ENCODE measurements around the gene LUZP4. TPM values are rescaled to one million over a fixed set of nuclear protein-coding genes. Genes with fewer than 3 reads are reported as not detected.

Gene LUZP4
- total and polyA plus RNA-seq, 2 experiments from 2014 or later = not detected

DNA sequence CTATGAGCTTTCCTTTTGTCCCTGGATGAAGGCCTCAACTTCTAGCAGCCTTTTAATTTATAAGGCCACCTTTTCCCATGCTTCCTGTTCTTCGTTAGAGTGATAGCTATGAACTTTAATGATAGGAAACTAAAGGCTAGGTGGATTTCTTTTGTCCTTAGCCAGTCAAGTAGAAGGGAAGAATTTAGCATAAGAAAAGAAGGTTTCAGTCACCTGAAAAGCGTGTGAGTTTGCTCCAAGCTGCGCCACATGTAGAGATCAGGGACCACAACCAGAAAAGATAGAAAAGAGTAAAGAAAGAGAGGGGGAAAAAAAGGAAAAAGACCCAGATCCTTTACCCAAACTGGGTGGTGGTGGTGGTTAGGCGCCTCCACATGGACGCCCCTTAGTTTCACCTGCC, 28.6 kb downstream of the LUZP4 start:
- no peak overlapping the region for H2AFZ ChIP-seq
- ATAC-seq (peak; percentile 84), DNase-seq (ENCODE audit: low spot score) (peak; percentile 67)
- no peaks in the 10 kb centered on the region for H3F3A ChIP-seq (replicated peaks; ENCODE audit: low read depth)
- no peaks in the 10 kb centered on the region for H3K9me2 ChIP-seq (ENCODE audit: insufficient read depth)
- Mint-ChIP-seq H3K36me3 (ENCODE audit: low read depth) (peaks cover 7% of the 10 kb centered on the region; the same call in 2 of the 3 replicates), H3K9me3 (peaks cover 19% of the 10 kb centered on the region; the same call in 2 of the 3 replicates), H3K4me3 (no peak overlapping the region), H3K27me3 (ENCODE audit: insufficient read depth, low read depth, poor library complexity) (peaks cover 1% of the 10 kb centered on the region), H3K4me1 (peaks cover 17% of the 10 kb centered on the region), H3K27ac (peak overlapping the region; percentile 85)
- H3K4me2 ChIP-seq = no peak overlapping the region
- H3K4me1 ChIP-seq (ENCODE audit: insufficient read depth) = peaks cover 16% of the 10 kb centered on the region; the same call in 1 of the 2 replicates
- no peaks in the 10 kb centered on the region for H3K27me3 ChIP-seq (ENCODE audit: insufficient read depth)
- no peaks in the 10 kb centered on the region for H4K20me1 ChIP-seq (replicated peaks; ENCODE audit: insufficient read depth)
- no peak overlapping the region for H3K4me3 ChIP-seq
- no peaks in the 10 kb centered on the region for H3K79me2 ChIP-seq (replicated peaks; ENCODE audit: insufficient read depth)
- TF ChIP-seq, protein P1, sequence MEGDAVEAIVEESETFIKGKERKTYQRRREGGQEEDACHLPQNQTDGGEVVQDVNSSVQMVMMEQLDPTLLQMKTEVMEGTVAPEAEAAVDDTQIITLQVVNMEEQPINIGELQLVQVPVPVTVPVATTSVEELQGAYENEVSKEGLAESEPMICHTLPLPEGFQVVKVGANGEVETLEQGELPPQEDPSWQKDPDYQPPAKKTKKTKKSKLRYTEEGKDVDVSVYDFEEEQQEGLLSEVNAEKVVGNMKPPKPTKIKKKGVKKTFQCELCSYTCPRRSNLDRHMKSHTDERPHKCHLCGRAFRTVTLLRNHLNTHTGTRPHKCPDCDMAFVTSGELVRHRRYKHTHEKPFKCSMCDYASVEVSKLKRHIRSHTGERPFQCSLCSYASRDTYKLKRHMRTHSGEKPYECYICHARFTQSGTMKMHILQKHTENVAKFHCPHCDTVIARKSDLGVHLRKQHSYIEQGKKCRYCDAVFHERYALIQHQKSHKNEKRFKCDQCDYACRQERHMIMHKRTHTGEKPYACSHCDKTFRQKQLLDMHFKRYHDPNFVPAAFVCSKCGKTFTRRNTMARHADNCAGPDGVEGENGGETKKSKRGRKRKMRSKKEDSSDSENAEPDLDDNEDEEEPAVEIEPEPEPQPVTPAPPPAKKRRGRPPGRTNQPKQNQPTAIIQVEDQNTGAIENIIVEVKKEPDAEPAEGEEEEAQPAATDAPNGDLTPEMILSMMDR (conservative IDR thresholded peaks at IDR 0.05; ENCODE audit: low read depth in 2 of 2) = peak in 1 of 2 experiments; percentile 12; a peak in 1 of 4 replicates
- TF ChIP-seq ZNF114 (CRISPR knock-in tag; IDR thresholded peaks at IDR 0.05) = no peak
- H3K27ac ChIP-seq (ENCODE audit: low read depth) = peak overlapping the region; percentile 47
- no peaks in the 10 kb centered on the region for H3K36me3 ChIP-seq (ENCODE audit: insufficient read depth)

- Mint-ChIP-seq H3K36me3 (ENCODE audit: low read depth) (peaks cover 4% of the 10 kb centered on the region; the same call in 1 of the 3 replicates), H3K9me3 (peaks cover 13% of the 10 kb centered on the region; the same call in 2 of the 3 replicates), H3K4me3 (no peak overlapping the region), H3K27me3 (ENCODE audit: insufficient read depth, low read depth, poor library complexity) (peaks cover 1% of the 10 kb centered on the region), H3K4me1 (peaks cover 12% of the 10 kb centered on the region), H3K27ac (no peak overlapping the region)
- Histone ChIP-seq H2AFZ (no peak overlapping the region), H3K27ac (ENCODE audit: low read depth) (no peak overlapping the region), H4K20me1 (replicated peaks; ENCODE audit: insufficient read depth) (no peaks in the 10 kb centered on the region), H3K27me3 (ENCODE audit: insufficient read depth) (no peaks in the 10 kb centered on the region), H3F3A (replicated peaks; ENCODE audit: low read depth) (no peaks in the 10 kb centered on the region), H3K79me2 (replicated peaks; ENCODE audit: insufficient read depth) (no peaks in the 10 kb centered on the region), H3K4me2 (no peak overlapping the region), H3K4me1 (ENCODE audit: insufficient read depth) (peaks cover 12% of the 10 kb centered on the region; the same call in 1 of the 2 replicates), H3K4me3 (no peak overlapping the region), H3K9me2 (ENCODE audit: insufficient read depth) (no peaks in the 10 kb centered on the region), H3K36me3 (ENCODE audit: insufficient read depth) (no peaks in the 10 kb centered on the region)
- ATAC-seq (no peak), DNase-seq (ENCODE audit: low spot score) (no peak)
- TF ChIP-seq, protein P2, sequence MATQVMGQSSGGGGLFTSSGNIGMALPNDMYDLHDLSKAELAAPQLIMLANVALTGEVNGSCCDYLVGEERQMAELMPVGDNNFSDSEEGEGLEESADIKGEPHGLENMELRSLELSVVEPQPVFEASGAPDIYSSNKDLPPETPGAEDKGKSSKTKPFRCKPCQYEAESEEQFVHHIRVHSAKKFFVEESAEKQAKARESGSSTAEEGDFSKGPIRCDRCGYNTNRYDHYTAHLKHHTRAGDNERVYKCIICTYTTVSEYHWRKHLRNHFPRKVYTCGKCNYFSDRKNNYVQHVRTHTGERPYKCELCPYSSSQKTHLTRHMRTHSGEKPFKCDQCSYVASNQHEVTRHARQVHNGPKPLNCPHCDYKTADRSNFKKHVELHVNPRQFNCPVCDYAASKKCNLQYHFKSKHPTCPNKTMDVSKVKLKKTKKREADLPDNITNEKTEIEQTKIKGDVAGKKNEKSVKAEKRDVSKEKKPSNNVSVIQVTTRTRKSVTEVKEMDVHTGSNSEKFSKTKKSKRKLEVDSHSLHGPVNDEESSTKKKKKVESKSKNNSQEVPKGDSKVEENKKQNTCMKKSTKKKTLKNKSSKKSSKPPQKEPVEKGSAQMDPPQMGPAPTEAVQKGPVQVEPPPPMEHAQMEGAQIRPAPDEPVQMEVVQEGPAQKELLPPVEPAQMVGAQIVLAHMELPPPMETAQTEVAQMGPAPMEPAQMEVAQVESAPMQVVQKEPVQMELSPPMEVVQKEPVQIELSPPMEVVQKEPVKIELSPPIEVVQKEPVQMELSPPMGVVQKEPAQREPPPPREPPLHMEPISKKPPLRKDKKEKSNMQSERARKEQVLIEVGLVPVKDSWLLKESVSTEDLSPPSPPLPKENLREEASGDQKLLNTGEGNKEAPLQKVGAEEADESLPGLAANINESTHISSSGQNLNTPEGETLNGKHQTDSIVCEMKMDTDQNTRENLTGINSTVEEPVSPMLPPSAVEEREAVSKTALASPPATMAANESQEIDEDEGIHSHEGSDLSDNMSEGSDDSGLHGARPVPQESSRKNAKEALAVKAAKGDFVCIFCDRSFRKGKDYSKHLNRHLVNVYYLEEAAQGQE (IDR thresholded peaks at IDR 0.05; ENCODE audit: unreplicated experiment) = no peak
- no peak for TF ChIP-seq CREB1 (CRISPR knock-in tag; IDR thresholded peaks at IDR 0.05; ENCODE audit: low read depth)
- no peak for TF ChIP-seq ZNF114 (CRISPR knock-in tag; IDR thresholded peaks at IDR 0.05)
- TF ChIP-seq, protein P3, sequence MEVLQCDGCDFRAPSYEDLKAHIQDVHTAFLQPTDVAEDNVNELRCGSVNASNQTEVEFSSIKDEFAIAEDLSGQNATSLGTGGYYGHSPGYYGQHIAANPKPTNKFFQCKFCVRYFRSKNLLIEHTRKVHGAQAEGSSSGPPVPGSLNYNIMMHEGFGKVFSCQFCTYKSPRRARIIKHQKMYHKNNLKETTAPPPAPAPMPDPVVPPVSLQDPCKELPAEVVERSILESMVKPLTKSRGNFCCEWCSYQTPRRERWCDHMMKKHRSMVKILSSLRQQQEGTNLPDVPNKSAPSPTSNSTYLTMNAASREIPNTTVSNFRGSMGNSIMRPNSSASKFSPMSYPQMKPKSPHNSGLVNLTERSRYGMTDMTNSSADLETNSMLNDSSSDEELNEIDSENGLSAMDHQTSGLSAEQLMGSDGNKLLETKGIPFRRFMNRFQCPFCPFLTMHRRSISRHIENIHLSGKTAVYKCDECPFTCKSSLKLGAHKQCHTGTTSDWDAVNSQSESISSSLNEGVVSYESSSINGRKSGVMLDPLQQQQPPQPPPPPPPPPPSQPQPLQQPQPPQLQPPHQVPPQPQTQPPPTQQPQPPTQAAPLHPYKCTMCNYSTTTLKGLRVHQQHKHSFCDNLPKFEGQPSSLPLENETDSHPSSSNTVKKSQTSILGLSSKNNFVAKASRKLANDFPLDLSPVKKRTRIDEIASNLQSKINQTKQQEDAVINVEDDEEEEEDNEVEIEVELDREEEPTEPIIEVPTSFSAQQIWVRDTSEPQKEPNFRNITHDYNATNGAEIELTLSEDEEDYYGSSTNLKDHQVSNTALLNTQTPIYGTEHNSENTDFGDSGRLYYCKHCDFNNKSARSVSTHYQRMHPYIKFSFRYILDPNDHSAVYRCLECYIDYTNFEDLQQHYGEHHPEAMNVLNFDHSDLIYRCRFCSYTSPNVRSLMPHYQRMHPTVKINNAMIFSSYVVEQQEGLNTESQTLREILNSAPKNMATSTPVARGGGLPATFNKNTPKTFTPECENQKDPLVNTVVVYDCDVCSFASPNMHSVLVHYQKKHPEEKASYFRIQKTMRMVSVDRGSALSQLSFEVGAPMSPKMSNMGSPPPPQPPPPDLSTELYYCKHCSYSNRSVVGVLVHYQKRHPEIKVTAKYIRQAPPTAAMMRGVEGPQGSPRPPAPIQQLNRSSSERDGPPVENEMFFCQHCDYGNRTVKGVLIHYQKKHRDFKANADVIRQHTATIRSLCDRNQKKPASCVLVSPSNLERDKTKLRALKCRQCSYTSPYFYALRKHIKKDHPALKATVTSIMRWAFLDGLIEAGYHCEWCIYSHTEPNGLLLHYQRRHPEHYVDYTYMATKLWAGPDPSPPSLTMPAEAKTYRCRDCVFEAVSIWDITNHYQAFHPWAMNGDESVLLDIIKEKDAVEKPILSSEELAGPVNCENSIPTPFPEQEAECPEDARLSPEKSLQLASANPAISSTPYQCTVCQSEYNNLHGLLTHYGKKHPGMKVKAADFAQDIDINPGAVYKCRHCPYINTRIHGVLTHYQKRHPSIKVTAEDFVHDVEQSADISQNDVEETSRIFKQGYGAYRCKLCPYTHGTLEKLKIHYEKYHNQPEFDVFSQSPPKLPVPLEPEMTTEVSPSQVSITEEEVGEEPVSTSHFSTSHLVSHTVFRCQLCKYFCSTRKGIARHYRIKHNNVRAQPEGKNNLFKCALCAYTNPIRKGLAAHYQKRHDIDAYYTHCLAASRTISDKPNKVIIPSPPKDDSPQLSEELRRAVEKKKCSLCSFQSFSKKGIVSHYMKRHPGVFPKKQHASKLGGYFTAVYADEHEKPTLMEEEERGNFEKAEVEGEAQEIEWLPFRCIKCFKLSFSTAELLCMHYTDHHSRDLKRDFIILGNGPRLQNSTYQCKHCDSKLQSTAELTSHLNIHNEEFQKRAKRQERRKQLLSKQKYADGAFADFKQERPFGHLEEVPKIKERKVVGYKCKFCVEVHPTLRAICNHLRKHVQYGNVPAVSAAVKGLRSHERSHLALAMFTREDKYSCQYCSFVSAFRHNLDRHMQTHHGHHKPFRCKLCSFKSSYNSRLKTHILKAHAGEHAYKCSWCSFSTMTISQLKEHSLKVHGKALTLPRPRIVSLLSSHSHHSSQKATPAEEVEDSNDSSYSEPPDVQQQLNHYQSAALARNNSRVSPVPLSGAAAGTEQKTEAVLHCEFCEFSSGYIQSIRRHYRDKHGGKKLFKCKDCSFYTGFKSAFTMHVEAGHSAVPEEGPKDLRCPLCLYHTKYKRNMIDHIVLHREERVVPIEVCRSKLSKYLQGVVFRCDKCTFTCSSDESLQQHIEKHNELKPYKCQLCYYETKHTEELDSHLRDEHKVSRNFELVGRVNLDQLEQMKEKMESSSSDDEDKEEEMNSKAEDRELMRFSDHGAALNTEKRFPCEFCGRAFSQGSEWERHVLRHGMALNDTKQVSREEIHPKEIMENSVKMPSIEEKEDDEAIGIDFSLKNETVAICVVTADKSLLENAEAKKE (CRISPR knock-in tag; IDR thresholded peaks at IDR 0.05) = no peak
- TF ChIP-seq EZH2 (IDR thresholded peaks at IDR 0.05; ENCODE audit: low read depth, unreplicated experiment) = no peak
- TF ChIP-seq EZH2phosphoT487 (IDR thresholded peaks at IDR 0.05; ENCODE audit: unreplicated experiment) = no peak
- no peak for TF ChIP-seq ETS1 (IDR thresholded peaks at IDR 0.05)
- TF ChIP-seq ZNF331 (CRISPR knock-in tag; IDR thresholded peaks at IDR 0.05; ENCODE audit: low read depth) = no peak
Measured at GRCh38 chrX:115322375-115322774, 32.9 kb downstream of the LUZP4 start.
